Thoracic aorta (tissue), 2 donors: Measurements from ENCODE around the gene DGKH. TPM values are rescaled to one million over a fixed set of nuclear protein-coding genes. Genes with fewer than 3 reads are reported as not detected.

Experiments
- ATAC-seq: fragments of 150-250 bp; one replicate; pipeline ENCODE4 v1.8.0; 2017; ENCODE audit warnings: low read depth; ENCODE audit not compliant: insufficient number of reproducible peaks, low FRiP score
- DNase-seq: peaks from one replicate; pipeline ENCODE4 v3.0.0-alpha.2; 2020; ENCODE audit warnings: low spot score
- H3K27ac ChIP-seq, 2 donors: fragments of 200-600 bp; sonication (generic); 1 replicate in 1 of 2; 2 replicates in 1 of 2; pipeline ENCODE4 v1.5.1; 2016; ENCODE audit warnings: mild to moderate bottlenecking in 2 of 2, moderate library complexity in 2 of 2
- H3K27me3 ChIP-seq: fragments of 200-600 bp; sonication (generic); replicated peaks from 2 replicates; pipeline ENCODE4 v1.6.0; 2016; ENCODE audit warnings: mild to moderate bottlenecking; ENCODE audit not compliant: insufficient read depth
- H3K36me3 ChIP-seq: fragments of 200-600 bp; sonication (generic); one replicate; pipeline ENCODE4 v1.5.1; 2016
- H3K4me1 ChIP-seq, 2 donors: fragments of 200-600 bp; sonication (generic); 1 replicate in 1 of 2; 2 replicates in 1 of 2; pipeline versions ENCODE4 v1.5.1 to v1.6.0; 2016; ENCODE audit warnings: low read depth in 2 of 2, mild to moderate bottlenecking in 1 of 2; ENCODE audit not compliant: control insufficient read depth in 1 of 2
- H3K4me3 ChIP-seq: fragments of 200-600 bp; sonication (generic); 2 replicates; pipeline ENCODE4 v1.5.1; 2016; ENCODE audit warnings: mild to moderate bottlenecking
- H3K9me3 ChIP-seq: fragments of 200-600 bp; sonication (generic); 2 replicates; pipeline ENCODE4 v1.5.1; 2016
- CTCF ChIP-seq: fragments of 200-600 bp; sonication (generic); IDR thresholded peaks from one replicate; pipeline ENCODE4 v1.5.1; 2019; ENCODE audit warnings: antibody characterized with exemption
- total RNA-seq, 2 donors: library from RNA; depleted of rRNA; stranded (reverse); fragments of >200 nt; gene quantifications; one replicate each; pipeline versions ENCODE4 v1.1.0 to v1.2.3, GENCODE V29; 2016

DGKH gene
- total RNA-seq, 2 donors from 2014 or later = 18.3 to 37.8 TPM

GRCh38 chr13:42110410-42111155 lies 62.1 kb downstream of the DGKH start:
- no peaks in the 10 kb centered on the region for H3K9me3 ChIP-seq
- H3K4me3 ChIP-seq = no peak overlapping the region
- DNase-seq (no peak), ATAC-seq (peak; percentile 57)
- H3K4me1 ChIP-seq = peaks cover 4 to 23% of the 10 kb centered on the region in 2 donors
- peak; percentile 80 for TF ChIP-seq CTCF
- H3K36me3 ChIP-seq = no peaks in the 10 kb centered on the region
- no peaks in the 10 kb centered on the region for H3K27me3 ChIP-seq
- H3K27ac ChIP-seq = no peak overlapping the region

- Histone ChIP-seq H3K9me3 (no peaks in the 10 kb centered on the region), H3K4me1 (peaks cover 4 to 25% of the 10 kb centered on the region in 2 donors), H3K27ac (no peak overlapping the region), H3K36me3 (no peaks in the 10 kb centered on the region), H3K27me3 (no peaks in the 10 kb centered on the region), H3K4me3 (no peak overlapping the region)
- no peak for TF ChIP-seq CTCF
- no peak for DNase-seq
- ATAC-seq = no peak
Observed at GRCh38 chr13:42112864-42113263, 64.4 kb downstream of the DGKH start.

- TF ChIP-seq CTCF = no peak
- H3K27me3 ChIP-seq = no peaks in the 10 kb centered on the region
- no peak overlapping the region for H3K4me3 ChIP-seq
- no peak for ATAC-seq
- no peaks in the 10 kb centered on the region for H3K9me3 ChIP-seq
- no peak for DNase-seq
- no peak overlapping the region for H3K27ac ChIP-seq
- peaks cover 4 to 25% of the 10 kb centered on the region in 2 donors for H3K4me1 ChIP-seq
- H3K36me3 ChIP-seq = no peaks in the 10 kb centered on the region
Observed at GRCh38 chr13:42113478-42113877, 65.0 kb downstream of the DGKH start.

DNA sequence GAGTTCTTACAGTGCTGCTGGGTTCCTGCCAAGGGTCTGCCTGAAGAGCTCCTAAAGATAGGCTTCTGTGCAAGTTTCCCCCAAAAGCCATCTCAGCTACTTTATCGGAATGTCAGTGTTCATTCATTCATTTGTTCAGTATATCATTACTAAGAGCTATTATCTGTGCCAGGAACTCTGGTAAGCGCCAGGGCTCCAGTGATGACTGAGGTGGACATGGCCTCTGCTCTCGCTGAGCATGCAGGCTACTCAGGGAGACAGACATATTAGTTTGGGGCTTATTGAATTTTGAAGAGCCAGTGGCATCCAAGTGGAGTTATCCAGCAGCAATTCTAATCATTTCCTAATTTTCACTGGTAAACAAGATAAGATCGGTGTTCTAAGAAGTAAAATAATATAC lies 65.8 kb downstream of the DGKH start:
- H3K36me3 ChIP-seq = no peaks in the 10 kb centered on the region
- H3K27ac ChIP-seq = no peak overlapping the region
- DNase-seq = no peak
- TF ChIP-seq CTCF = no peak
- no peaks in the 10 kb centered on the region for H3K27me3 ChIP-seq
- peaks cover 4 to 25% of the 10 kb centered on the region in 2 donors for H3K4me1 ChIP-seq
- H3K9me3 ChIP-seq = no peaks in the 10 kb centered on the region
- H3K4me3 ChIP-seq = no peak overlapping the region
- ATAC-seq = no peak

GRCh38 chr13:42114912-42115311 lies 66.5 kb downstream of the DGKH start:
- TF ChIP-seq CTCF = no peak
- H3K4me1 ChIP-seq = peaks cover 4 to 25% of the 10 kb centered on the region in 2 donors
- ATAC-seq = no peak

More at GRCh38 chr13:42114912-42115311, 66.5 kb downstream of the DGKH start:
- Histone ChIP-seq H3K36me3 (no peaks in the 10 kb centered on the region), H3K27me3 (no peaks in the 10 kb centered on the region), H3K27ac (no peak overlapping the region), H3K9me3 (no peaks in the 10 kb centered on the region), H3K4me3 (no peak overlapping the region)
- DNase-seq = no peak
